Nucleus accumbens (tissue), 56 donors: ENCODE measurements around the gene CRADD.
"Not testable (repeated sequence)": the region's sequence is repeated elsewhere in the genome, so short reads cannot be mapped to it uniquely, and the experiment has no call there.

Experiments used
- DNase-seq, 56 donors: peaks; one replicate each; lab custom pipeline; 2025; lab: John Stamatoyannopoulos, UW

Gene CRADD

DNA sequence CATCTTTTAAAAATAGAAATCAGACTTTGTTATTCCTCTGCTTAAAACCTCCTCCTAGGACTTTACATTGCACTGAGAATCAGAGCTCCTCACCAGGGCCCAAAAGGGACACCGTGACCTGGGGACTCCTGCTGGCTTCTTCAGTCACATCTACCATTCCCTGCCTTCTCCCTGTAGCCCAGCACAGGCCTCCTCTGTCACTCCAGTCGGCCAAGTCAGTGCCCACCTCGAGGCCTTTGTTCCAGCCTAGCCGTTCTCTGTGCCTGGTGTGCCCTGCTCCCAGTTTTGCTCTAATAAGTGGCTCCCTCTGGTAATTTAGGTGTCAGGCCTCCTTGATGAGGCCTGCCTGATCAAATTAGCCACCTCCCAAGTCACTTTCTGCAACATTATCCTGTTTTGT, 27.4 kb downstream of the CRADD start:
- no peak for DNase-seq

DNA sequence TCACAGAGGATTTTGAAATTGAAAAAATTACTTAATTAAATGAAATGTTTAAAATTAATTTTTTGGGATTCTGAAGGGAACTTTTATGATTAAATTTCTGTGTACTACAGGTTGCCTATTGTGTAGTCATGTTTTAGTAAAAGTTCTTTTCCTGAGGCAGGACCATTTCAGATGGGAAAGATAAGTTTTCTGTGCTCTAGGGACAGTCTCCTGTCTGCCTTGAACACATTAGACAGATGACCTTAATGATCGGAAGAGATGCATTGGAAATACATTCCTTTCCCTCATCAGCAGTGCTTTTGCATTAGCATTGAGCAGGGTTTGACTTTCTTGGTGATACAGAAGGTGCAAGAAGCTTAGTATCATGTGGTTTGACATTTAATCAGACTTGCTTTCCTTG, 28.1 kb downstream of the CRADD start:
- DNase-seq = no peak

DNA sequence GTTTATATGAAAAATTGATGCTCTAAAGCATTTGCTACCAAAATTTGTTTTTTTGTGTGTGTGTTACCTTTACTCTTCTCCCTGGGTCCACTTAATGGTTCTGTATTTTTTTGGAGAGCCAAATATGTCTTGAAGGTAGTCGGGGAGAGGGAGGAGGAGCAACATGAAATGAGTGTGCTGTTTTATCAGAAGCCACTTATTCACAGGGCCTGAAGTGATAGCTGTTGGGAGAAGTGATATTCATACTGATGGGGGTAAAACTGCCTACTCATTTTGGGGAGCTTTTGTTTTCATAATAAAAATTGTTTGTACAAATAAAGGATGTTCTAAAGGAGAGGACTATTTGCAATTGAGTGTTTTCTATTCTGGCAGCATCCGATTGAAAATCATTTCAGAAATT, 29.2 kb downstream of the CRADD start:
- no peak for DNase-seq

DNA sequence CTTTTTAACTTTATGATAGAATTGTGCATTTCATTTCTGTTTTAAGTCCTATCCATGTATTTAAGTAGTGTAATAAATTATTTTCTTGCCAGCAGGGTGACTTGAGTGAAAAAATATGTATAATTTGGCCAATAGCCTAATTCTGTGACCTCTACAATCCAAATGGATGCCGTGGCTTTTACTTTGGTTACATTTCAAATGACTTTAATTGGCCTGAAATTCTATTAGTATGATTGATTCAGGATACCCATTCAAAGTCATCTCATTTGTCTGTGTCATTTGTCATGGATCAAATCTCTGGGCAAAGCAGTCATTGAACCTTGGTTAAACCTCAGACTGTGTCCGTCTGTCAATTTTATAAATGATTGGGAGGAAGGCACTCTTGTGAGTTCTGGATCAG, 29.6 kb downstream of the CRADD start:
- no peak for DNase-seq

DNA sequence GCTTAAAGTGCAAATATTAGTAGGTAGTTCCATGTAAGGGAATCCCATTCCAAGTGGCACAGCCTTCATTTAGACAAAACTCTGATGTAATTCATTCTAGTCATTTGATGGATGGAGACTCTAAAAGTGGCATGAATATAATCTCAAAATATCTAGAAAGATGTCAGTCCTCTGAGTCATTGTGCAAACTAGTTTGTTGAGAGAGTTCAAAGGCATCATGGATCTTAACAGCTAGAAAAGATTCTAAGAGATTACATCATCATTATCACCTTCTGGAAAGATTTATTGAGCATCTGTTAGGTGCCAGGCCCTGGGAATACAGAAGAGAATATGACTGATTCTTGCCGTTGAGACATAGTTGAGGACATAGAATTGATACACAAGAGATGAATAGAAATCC, 30.7 kb downstream of the CRADD start:
- DNase-seq = no peak

DNA sequence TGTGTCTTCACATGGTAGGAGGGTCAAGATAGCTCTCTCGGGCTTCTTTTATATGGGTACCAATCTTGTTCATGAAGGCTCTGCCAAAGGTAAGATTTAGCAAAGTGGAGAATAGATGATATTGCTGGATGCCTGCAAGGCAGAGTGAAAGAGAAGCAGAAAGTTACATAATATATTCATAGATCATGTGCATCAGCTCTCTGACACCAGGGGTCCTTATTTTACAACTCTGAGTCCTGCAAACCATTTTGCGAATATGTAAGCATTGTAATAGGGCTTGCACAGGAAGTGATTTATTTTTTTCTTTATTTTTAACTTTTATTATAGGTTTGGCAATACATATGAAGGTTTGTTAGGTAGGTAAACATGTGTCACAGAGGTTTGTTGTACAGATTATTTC, 31.8 kb downstream of the CRADD start:
- no peak for DNase-seq

DNA sequence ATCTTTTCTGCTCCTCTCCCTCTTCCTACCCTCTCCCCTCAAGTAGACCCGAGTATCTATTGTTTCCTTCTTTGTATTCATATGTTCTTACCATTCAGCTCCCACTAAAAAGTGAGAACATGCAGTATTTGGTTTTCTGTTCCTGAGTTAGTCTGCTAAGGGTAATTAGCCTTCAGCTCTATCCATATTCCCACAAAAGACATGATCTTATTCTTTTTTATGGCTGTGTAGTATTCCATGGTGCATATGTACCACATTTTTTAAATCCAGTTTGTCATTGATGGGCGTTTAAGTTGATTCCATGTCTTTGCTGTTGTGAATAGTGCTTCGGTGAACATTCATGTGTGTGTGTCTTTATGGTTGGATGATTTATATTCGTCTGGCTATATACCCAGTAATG, 32.2 kb downstream of the CRADD start:
- no peak for DNase-seq

DNA sequence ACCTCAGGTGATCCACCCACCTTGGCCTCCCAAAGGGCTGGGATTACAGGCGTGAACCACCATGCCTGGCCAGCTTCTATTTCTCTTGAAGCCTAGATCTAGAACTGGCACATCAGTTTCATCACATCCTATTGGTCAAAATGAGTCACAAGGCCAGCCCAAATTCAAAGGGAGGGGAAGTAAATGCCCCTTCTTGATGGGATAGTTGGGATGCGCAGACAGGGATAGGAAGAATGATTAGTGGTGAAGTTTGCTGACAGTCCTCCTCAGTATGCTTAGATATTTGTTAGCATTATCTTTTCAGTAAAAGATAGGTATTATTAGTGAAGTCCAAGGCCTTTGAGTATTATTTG, 33.4 kb downstream of the CRADD start:
- DNase-seq = no peak

DNA sequence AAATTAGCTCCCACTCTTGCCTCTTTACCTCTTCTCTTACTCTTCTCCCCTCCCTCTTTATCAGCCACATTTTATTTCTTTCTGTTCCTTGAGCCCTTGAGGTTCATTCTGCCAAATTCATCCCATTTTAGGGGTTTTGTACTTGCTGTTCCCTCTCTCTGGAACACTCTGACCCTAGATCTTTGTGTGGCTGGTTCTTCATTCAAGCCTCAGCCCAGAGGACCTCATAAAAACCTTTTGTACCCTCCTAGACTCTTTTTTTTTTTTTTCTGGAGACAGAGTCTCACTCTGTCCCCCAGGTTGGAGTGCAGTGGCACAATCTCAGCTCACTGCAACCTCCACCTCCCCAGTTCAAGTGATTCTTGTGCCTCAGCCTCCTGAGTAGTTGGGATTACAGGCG, 34.3 kb downstream of the CRADD start:
- DNase-seq = not testable (repeated sequence)

DNA sequence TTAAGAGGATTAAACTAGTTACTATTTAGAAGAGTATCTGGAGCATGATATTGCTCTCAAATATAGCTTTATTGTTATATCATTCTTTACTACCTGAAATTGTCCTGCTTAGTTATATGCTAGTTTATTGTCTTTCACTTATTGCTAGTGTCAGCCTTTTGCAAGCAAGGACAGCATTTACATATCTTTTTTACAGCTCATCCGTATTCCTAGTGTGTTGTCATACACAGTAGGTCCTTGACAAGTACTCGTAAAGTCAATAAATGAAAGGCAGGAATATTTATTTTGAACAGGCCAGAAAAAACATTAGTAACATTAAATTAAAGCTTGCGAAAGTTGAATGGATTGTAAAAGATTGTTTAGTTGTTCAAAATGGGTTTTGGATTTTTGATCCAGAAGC, 35.0 kb downstream of the CRADD start:
- no peak for DNase-seq

DNA sequence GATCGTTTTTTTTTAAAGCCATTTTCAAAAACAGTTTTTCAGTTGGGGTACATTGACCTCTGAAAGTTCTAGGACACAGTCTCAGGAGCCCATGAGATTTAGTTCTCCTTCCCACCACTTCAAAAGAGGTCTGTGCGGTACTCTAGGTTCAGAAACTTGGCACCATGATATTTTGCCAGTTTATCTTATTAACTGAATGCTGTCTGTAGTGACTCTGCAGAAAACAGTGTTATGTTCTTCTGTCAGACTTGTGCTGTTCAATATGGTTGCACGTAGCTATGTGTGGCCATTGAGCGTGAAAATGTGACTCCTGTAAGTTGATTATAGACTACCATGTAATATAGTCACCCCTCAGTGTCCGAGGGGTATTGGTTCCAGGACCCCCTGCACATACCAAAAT, 35.9 kb downstream of the CRADD start:
- no peak for DNase-seq

DNA sequence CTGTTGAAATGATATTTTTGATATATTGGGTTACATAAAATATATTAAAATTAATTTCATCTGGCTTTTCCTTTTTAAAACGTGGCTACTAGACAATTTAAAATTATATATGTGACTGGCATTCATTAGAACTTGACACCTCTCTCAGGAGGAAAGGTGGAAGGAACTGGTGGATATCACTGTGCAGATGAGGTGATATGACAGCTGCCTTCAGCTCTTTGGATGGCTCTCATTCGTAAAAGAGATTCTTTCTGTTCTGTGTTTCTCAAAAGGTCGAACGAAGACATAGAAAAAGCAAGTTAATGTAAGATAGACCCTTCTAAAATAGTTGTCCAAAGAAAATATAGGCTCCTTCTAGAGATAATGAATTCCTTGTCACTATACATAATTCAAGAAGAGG, 36.6 kb downstream of the CRADD start:
- DNase-seq = no peak

DNA sequence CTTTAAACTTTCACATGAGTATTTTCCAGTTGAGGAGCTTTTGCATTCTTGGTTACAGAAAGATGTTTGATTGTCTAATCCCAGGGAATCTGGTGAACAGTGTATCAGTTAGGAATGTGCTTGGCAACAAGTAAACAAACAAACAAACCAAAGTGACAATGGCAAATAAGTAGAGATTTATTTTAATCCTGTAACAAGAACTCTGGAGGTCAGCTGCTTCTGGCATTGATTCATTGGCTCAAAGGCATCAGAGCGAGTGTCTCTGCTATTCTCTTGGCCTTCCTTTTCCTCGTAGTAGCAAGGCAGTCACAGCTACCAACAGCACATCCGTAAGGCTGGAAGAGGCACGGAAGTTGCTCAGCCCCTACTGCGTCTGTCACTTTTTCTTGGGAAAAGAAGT, 37.2 kb downstream of the CRADD start:
- DNase-seq = peak in 1 of 56 donors; percentile 1

DNA sequence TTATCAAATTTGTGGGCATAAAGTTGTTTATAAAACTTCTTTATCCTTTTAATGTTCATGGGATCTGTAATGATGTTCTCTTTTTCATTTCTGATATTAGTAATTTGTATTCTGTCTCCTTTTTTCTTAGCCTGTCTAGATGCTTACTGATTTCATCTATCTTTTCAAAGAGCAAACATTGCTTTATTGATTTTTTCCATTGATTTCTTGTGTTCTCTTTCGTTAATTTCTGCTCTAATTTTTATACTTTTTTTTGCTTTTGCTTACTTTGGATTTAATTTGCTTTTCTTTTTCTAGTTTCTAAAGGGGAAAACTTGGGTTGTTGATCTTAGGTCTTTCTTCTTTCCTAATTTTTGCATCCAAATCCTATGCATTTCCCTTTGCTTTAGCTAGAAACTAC, 42.5 kb downstream of the CRADD start:
- no peak for DNase-seq

DNA sequence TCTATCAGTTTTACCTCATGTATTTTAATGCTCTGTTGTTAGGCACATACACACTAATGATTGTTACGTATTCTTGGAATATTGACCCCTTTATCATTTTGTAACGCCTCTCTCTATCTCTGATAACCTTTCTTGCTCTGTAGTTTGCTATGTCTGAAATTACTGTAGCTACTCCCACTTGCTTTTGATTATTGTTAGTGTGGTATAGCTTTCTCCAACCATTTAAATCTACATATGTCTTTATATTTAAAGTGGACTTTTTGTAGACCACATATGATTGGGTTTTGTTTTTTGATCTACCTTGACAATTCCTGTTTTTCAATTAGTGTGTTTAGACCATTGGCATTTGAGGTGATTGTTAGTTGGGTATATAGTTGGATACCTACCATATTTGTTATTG, 43.4 kb downstream of the CRADD start:
- DNase-seq = no peak

DNA sequence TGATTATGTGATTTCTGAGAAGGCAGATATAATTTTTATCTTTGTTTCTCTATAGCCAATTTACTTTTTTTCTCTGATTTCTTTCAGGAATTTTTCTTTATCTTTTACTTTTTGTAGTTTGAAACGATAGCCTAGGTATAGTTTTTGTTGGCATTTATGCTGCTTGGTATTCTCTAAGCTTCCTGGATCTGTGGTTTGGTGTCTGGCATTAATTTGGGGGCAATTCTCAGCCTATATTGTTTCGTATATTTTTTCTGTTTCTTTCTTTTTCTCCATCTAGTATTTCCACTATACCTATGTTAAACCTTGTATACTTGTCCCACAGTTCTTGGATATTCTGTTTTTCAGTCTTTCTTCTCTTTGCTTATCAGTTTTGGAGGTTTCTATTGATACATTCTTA, 45.0 kb downstream of the CRADD start:
- no peak for DNase-seq

DNA sequence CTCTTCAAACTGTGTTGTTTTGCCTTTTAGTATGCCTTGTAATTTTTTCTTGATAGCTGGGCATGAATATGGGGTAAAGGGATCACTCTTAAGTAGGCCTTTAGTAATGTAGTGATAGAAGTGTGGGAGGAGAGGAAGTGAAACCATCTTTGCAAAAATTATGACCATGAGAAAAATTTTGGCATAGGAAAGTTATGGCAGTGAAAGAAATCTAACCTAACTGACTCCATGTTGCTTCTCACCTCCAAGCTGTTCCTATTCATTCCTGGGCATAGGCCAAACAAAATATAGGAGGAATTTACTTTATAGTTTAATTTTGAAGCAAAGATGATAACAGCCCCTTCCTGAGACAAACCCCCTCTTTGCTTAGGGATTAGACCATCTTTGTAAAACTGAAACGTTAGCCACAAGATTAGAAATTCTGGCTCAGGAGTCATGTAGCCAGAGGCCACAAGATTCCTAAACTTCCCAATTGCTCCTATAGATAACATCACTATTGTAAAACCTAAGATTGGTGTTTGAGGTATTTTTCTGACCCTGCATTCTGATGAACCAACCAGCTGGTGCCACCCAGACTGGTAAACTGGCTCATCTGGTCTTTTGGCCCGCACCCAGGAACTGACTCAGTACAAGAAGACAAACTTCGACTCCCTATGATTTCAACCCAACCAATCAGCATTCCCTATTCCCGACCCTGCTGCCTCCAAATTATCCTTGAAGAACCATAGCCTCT, 45.8 kb downstream of the CRADD start:
- DNase-seq = no peak

DNA sequence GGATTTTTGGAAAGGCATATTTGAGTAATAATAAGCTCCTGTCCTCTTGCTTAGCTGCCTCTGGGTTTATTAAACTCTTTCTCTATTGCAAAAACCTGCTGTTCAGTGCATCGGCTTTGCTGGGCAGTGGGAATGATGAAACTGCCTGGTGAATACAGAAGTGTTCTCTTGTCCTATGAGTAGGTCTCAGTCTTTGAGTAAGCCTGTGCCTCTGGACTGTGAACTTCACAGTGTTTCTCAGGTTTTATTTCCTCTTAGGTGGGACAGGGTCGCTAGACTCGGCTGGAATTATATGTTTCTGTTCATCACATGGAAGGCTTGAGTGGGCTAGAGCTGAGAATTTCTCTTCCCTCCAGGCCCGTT, 46.4 kb downstream of the CRADD start:
- DNase-seq = no peak

DNA sequence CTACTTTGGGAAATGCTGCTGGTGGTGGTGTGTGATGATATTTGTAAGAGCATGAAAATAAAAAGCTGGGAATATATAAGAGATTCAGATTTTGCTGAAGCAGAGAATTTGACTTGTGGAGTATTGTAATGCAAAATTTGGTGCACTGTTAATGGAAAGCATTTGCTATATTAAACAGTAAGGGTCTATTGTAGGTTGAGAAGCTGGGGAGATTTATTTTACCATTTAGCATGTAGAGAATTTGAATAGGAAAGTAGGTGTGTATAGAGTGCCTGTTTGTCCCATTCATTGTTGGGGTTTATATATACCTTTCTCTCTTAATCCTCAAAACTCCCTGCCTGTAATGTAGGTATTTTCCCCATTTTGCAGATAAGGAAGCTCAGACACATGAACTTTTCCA, 48.4 kb downstream of the CRADD start:
- DNase-seq = no peak

DNA sequence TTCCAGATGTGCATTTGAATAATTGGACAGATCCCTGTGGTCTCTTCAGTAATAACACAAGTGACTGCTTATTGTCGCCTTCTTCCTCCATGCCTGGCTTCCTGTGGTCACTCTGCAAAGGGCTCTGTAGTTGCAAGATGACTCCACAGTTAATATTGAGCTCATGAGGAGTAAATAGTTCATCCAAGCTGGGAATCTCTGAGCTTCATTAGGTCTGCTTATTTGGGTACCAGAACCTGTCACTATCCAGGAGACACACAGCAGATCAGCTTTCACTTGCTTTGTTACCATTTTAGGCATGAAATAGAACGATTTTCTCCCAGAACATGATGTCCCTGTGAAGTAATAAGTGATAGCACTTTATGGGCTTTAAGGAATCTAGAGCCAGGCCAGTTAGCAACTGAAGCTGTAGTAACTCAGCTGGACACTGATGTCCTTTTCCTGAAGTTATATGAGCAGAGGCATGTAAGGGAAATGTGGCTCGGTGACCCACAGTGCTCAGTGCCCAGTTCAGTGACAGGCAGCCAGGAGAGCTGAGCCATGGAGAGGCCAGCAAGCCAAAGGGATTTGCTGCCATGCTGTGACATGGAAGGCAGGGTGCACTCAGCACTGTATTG, 50.1 kb downstream of the CRADD start:
- no peak for DNase-seq

DNA sequence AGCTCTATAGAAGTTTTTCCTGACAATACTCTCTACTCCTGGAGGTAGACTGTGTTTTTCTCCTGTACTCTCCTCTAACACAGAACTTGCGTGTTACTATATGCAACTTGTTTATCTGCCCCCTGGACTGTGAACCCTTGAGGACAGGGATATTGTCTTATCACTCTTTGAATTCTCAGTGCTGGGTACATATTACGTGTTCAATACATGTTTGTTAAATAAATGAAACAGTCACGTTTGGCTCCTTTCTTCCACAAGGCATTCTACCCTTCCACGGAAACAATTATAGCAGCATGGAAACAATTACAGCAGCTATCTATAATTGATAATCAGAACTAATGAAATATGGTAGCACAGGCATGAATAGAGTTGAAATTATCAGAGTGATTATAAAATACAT, 50.7 kb downstream of the CRADD start:
- no peak for DNase-seq

DNA sequence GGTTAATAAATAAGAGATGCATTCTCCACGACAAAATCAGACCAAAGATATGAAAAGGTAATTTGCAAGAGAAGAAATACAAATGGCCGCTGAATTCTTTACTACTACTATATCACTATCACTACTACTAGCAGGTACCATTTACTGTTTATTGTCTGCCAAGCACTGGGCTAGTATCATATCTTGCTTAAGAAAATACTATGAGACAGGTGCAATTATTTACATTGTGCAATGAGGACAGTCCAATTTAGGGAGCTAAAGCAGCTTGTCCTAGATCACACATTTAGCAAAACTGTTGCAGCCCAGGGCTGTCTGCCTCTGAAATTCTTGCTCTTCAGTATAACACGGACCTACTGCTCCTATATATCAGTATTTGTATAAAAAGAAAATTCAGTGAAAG, 52.8 kb downstream of the CRADD start:
- no peak for DNase-seq

DNA sequence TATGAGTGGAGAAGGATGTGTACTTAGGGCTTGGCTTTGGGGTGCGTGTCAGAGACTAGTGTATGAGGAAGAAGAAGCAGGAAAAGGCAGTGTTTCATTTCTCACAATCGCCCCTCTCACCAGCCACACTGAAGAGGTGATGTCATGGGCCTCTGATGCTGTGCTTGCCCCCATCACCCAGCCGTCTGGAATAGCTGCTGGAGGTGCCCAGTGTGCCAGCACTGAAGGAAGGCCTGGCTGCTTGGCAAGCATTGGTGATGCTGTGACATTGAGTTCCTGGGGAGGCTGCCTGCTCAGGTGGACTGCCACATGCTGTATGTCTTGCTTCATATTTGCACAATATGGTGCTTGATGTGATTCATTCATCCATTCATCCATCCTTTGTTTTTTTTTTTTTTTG, 56.2 kb downstream of the CRADD start:
- DNase-seq = peak in 13 of 56 donors; percentile 4 to 27 (median 15)
